ENCODE measurements around the gene AK4. TPM values are rescaled to one million over a fixed set of nuclear protein-coding genes. Genes with fewer than 3 reads are reported as not detected.
"Not testable (repeated sequence)": the region's sequence is repeated elsewhere in the genome, so short reads cannot be mapped to it uniquely, and the experiment has no call there.

The AK4 gene
- 10 to 100 TPM; 28.9 to 64.0 TPM for total RNA-seq
- long read RNA-seq, full-length matches to known transcripts = 27 of 34 reads
- long read RNA-seq, partial matches to known transcripts = 0 of 34 reads
- long read RNA-seq, other reads (novel, unspliced or antisense) = 7 of 34 reads

GRCh38 chr1:65148178-65148547 lies at the start of gene AK4:
Gene AK4, plus strand, starts transcription at chr1:65148203. Its CDS starts 205 bp downstream, at chr1:65148408.
- DNase-seq; intact Hi-C loops (cut with DNase I, micrococcal nuclease): not testable (repeated sequence)
- ATAC-seq = peak; percentile 20

GRCh38 chr1:65103807-65104206 lies 44.2 kb upstream of the AK4 start:
- DNase-seq (no peak), ATAC-seq (no peak)
- intact Hi-C loops (cut with DNase I, micrococcal nuclease) = no loop called here

- DNase-seq (no peak), ATAC-seq (no peak)
- intact Hi-C loops (cut with DNase I, micrococcal nuclease) = no loop called here
Observed at GRCh38 chr1:65104854-65105534, 43.0 kb upstream of the AK4 start.

GRCh38 chr1:65105596-65105995 lies 42.4 kb upstream of the AK4 start:
- ATAC-seq (no peak), DNase-seq (no peak)
- intact Hi-C loops (cut with DNase I, micrococcal nuclease) = no loop called here

- DNase-seq (peak; percentile 33 to 66), ATAC-seq (peak; percentile 98)
- intact Hi-C loops (cut with DNase I, micrococcal nuclease) = no loop called here
Observed at GRCh38 chr1:65108025-65108642, 39.9 kb upstream of the AK4 start.

GRCh38 chr1:65109487-65109886 lies 38.5 kb upstream of the AK4 start:
- ATAC-seq = no peak
- intact Hi-C loops (cut with DNase I, micrococcal nuclease) = no loop called here
- DNase-seq = no peak

- ATAC-seq (no peak), DNase-seq (no peak)
- intact Hi-C loops (cut with DNase I, micrococcal nuclease) = no loop called here
Observed at GRCh38 chr1:65112811-65113210, 35.2 kb upstream of the AK4 start.

- no peak for ATAC-seq
- intact Hi-C loops (cut with DNase I, micrococcal nuclease) = no loop called here
Observed at GRCh38 chr1:65113298-65113697, 34.7 kb upstream of the AK4 start.

GRCh38 chr1:65114322-65114721 lies 33.7 kb upstream of the AK4 start:
- intact Hi-C loops (cut with DNase I, micrococcal nuclease) = no loop called here
- DNase-seq = no peak
- ATAC-seq = no peak

More at GRCh38 chr1:65113298-65113697, 34.7 kb upstream of the AK4 start:
- no peak for DNase-seq

- ATAC-seq (no peak), DNase-seq (no peak)
- intact Hi-C loops (cut with DNase I, micrococcal nuclease) = no loop called here
Observed at GRCh38 chr1:65119951-65120350, 28.1 kb upstream of the AK4 start.

GRCh38 chr1:65129104-65129503 lies 18.9 kb upstream of the AK4 start:
- ATAC-seq; intact Hi-C loops (cut with DNase I, micrococcal nuclease); DNase-seq: not testable (repeated sequence)

- intact Hi-C loops (cut with DNase I, micrococcal nuclease) = no loop called here
- DNase-seq = no peak
- ATAC-seq = no peak
Observed at GRCh38 chr1:65138524-65138923, 9.5 kb upstream of the AK4 start.

- ATAC-seq; intact Hi-C loops (cut with DNase I, micrococcal nuclease); DNase-seq: not testable (repeated sequence)
Observed at GRCh38 chr1:65139793-65140192, 8.2 kb upstream of the AK4 start.

GRCh38 chr1:65141394-65141793 lies 6.6 kb upstream of the AK4 start:
- peak in 1 of 2 donors; percentile 55 for DNase-seq
- peak; percentile 99 for ATAC-seq
- intact Hi-C loops (cut with DNase I, micrococcal nuclease) = no loop called here

- no peak for DNase-seq
- intact Hi-C loops (cut with DNase I, micrococcal nuclease) = no loop called here
- peak; percentile 3 for ATAC-seq
Observed at GRCh38 chr1:65141918-65142317, 6.1 kb upstream of the AK4 start.

- ATAC-seq; intact Hi-C loops (cut with DNase I, micrococcal nuclease); DNase-seq: not testable (repeated sequence)
Observed at GRCh38 chr1:65143112-65143658, 4.8 kb upstream of the AK4 start.

GRCh38 chr1:65146908-65147423 lies 1.0 kb upstream of the AK4 start:
- intact Hi-C loops (cut with DNase I, micrococcal nuclease) = no loop called here
- DNase-seq = no peak
- ATAC-seq = no peak

GRCh38 chr1:65147424-65148177 lies 402 bp upstream of the AK4 start:
- intact Hi-C loops (cut with DNase I, micrococcal nuclease) = no loop called here
- ATAC-seq (peak; percentile 76), DNase-seq (peak; percentile 65 to 70)
